ENCODE results near the gene RAMACL. TPM values are rescaled to one million over a fixed set of nuclear protein-coding genes. Genes with fewer than 3 reads are reported as not detected.

RAMACL gene
- total and polyA plus RNA-seq, 4 donors = 0.22 to 0.59 (median 0.31) TPM

- no peak for TF ChIP-seq REST (IDR thresholded peaks at IDR 0.05)
- TF ChIP-seq ATF3 (IDR thresholded peaks at IDR 0.05) = no peak
- no peak for TF ChIP-seq JUND (IDR thresholded peaks at IDR 0.05)
- TF ChIP-seq FOXA1 (IDR thresholded peaks at IDR 0.05) = no peak
- no peak for TF ChIP-seq HNF4G (IDR thresholded peaks at IDR 0.05)
Measured at GRCh38 chr6:166565084-166565967, 21.2 kb downstream of the RAMACL start (continued).

GRCh38 chr6:166563805-166564204 is 22.7 kb downstream of the RAMACL start:
- H3K4me1 ChIP-seq (ENCODE audit: control insufficient read depth in 4 of 4, insufficient read depth in 4 of 4, low read length in 3 of 4) = no peaks in the 10 kb centered on the region
- WGBS = 94% methylated on average over 9 of the region's 9 CpGs
- no peak overlapping the region for H3K27ac ChIP-seq (ENCODE audit: low read depth in 1 of 2, low read length in 2 of 2)
- no peak for TF ChIP-seq RAD21 (IDR thresholded peaks at IDR 0.05)
- DNase-seq (ENCODE audit: low spot score) = no peak
- peaks cover 0 to 1% (median 0%) of the 10 kb centered on the region in 4 donors for H3K9me3 ChIP-seq (ENCODE audit: control insufficient read depth in 4 of 4, low read length in 3 of 4)
- H3K4me3 ChIP-seq (ENCODE audit: low read depth in 1 of 3, low read length in 3 of 3) = no peak overlapping the region
- no peaks in the 10 kb centered on the region for H3K27me3 ChIP-seq (ENCODE audit: control insufficient read depth in 4 of 4, insufficient read depth in 4 of 4, low read length in 3 of 4)
- H3K9ac ChIP-seq (ENCODE audit: low read depth in 1 of 2, low read length in 2 of 2) = no peak overlapping the region
- no peaks in the 10 kb centered on the region for H3K36me3 ChIP-seq (ENCODE audit: control insufficient read depth in 4 of 4, insufficient read depth in 3 of 4, low read depth in 1 of 4, low read length in 3 of 4)

- H3K36me3 ChIP-seq (ENCODE audit: control insufficient read depth in 4 of 4, insufficient read depth in 3 of 4, low read depth in 1 of 4, low read length in 3 of 4) = no peaks in the 10 kb centered on the region
- H3K9ac ChIP-seq (ENCODE audit: low read depth in 1 of 2, low read length in 2 of 2) = no peak overlapping the region
- H3K4me1 ChIP-seq (ENCODE audit: control insufficient read depth in 4 of 4, insufficient read depth in 4 of 4, low read length in 3 of 4) = no peaks in the 10 kb centered on the region
- H3K9me3 ChIP-seq (ENCODE audit: control insufficient read depth in 4 of 4, low read length in 3 of 4) = peaks cover 0 to 1% (median 0%) of the 10 kb centered on the region in 4 donors
- TF ChIP-seq MAX (IDR thresholded peaks at IDR 0.05) (no peak), FOXA1 (IDR thresholded peaks at IDR 0.05) (no peak), EGR1 (IDR thresholded peaks at IDR 0.05; ENCODE audit: low read depth in 2 of 2) (no peak)
- 84% methylated on average over 16 of the region's 16 CpGs for WGBS
- DNase-seq (ENCODE audit: low spot score) = no peak
- H3K27me3 ChIP-seq (ENCODE audit: control insufficient read depth in 4 of 4, insufficient read depth in 4 of 4, low read length in 3 of 4) = no peaks in the 10 kb centered on the region
- H3K27ac ChIP-seq (ENCODE audit: low read depth in 1 of 2, low read length in 2 of 2) = no peak overlapping the region
- H3K4me3 ChIP-seq (ENCODE audit: low read depth in 1 of 3, low read length in 3 of 3) = no peak overlapping the region
Measured at GRCh38 chr6:166563200-166563599, 23.3 kb downstream of the RAMACL start.

GRCh38 chr6:166562726-166563125 is 23.8 kb downstream of the RAMACL start:
- WGBS = 98% methylated on average over 9 of the region's 9 CpGs
- H3K27ac ChIP-seq (ENCODE audit: low read depth in 1 of 2, low read length in 2 of 2) = no peak overlapping the region
- no peak overlapping the region for H3K9ac ChIP-seq (ENCODE audit: low read depth in 1 of 2, low read length in 2 of 2)
- TF ChIP-seq FOXA2 (IDR thresholded peaks at IDR 0.05) (no peak), RAD21 (IDR thresholded peaks at IDR 0.05) (no peak)
- H3K36me3 ChIP-seq (ENCODE audit: control insufficient read depth in 4 of 4, insufficient read depth in 3 of 4, low read depth in 1 of 4, low read length in 3 of 4) = no peaks in the 10 kb centered on the region
- H3K4me1 ChIP-seq (ENCODE audit: control insufficient read depth in 4 of 4, insufficient read depth in 4 of 4, low read length in 3 of 4) = no peaks in the 10 kb centered on the region
- peaks cover 0 to 1% (median 0%) of the 10 kb centered on the region in 4 donors for H3K9me3 ChIP-seq (ENCODE audit: control insufficient read depth in 4 of 4, low read length in 3 of 4)
- DNase-seq (ENCODE audit: low spot score) = no peak
- no peak overlapping the region for H3K4me3 ChIP-seq (ENCODE audit: low read depth in 1 of 3, low read length in 3 of 3)
- H3K27me3 ChIP-seq (ENCODE audit: control insufficient read depth in 4 of 4, insufficient read depth in 4 of 4, low read length in 3 of 4) = no peaks in the 10 kb centered on the region
